ENCODE results near the gene NAA30.

GRCh38 chr14:57388067-57388466 lies 2.3 kb upstream of the NAA30 start:
- no peak for TF ChIP-seq POLR2A (IDR thresholded peaks at IDR 0.05)
- TF ChIP-seq CTCF (IDR thresholded peaks at IDR 0.05), result no peak

Data from body of pancreas (tissue), 4 donors.